ENCODE measurements around the gene DHODH. TPM values are rescaled to one million over a fixed set of nuclear protein-coding genes. Genes with fewer than 3 reads are reported as not detected.

Gene DHODH
- total and polyA plus RNA-seq, 2 donors (not counting 3 experiments of a cell fraction or from before 2014, with no cell fraction given): 5.8 to 9.2 TPM

- Histone ChIP-seq H2AFZ (ENCODE audit: low read depth, low read length) (no peak overlapping the region), H3K79me2 (ENCODE audit: control insufficient read depth, insufficient read depth, low read length) (no peaks in the 10 kb centered on the region), H4K20me1 (replicated peaks; ENCODE audit: control insufficient read depth, extremely low read depth, insufficient read depth, low read length) (no peaks in the 10 kb centered on the region), H3K36me3 (ENCODE audit: control insufficient read depth in 2 of 2, extremely low read depth in 1 of 2, insufficient read depth in 2 of 2, low read length in 2 of 2) (no peaks in the 10 kb centered on the region), H3K4me3 (replicated peaks in 1 of 3; ENCODE audit: insufficient read depth in 1 of 3, low read depth in 1 of 3, low read length in 3 of 3) (no peak overlapping the region), H3K4me2 (ENCODE audit: insufficient read depth, low read length) (no peak overlapping the region), H3K27ac (ENCODE audit: insufficient read depth, low read depth, low read length) (no peak overlapping the region), H3K27me3 (ENCODE audit: control insufficient read depth in 2 of 2, insufficient read depth in 2 of 2, low read length in 2 of 2) (no peaks in the 10 kb centered on the region), H3K9ac (replicated peaks; ENCODE audit: extremely low read depth, insufficient read depth, low read length) (no peak overlapping the region), H3K9me3 (replicated peaks; ENCODE audit: control insufficient read depth, insufficient read depth, low read length) (no peaks in the 10 kb centered on the region), H3K4me1 (ENCODE audit: control insufficient read depth, extremely low read depth, insufficient read depth, low read length) (no peaks in the 10 kb centered on the region), H3K9me1 (replicated peaks; ENCODE audit: control insufficient read depth, extremely low read depth, insufficient read depth, low read length) (no peaks in the 10 kb centered on the region)
- TF ChIP-seq GATA2 (IDR thresholded peaks at IDR 0.05; ENCODE audit: insufficient read depth, insufficient read length, low read depth, low read length): no peak
- TF ChIP-seq POLR2A (IDR thresholded peaks at IDR 0.05; ENCODE audit: low read depth, low read length): no peak
- no peak for TF ChIP-seq MYC (IDR thresholded peaks at IDR 0.05; ENCODE audit: low read depth, low read length)
- no peak for TF ChIP-seq EZH2 (IDR thresholded peaks at IDR 0.05; ENCODE audit: borderline replicate concordance, low read depth, low read length, severe bottlenecking)
- no peak for TF ChIP-seq JUN (IDR thresholded peaks at IDR 0.05; ENCODE audit: borderline replicate concordance, insufficient read depth, insufficient read length, low read depth)
- no peak for TF ChIP-seq FOS (IDR thresholded peaks at IDR 0.05; ENCODE audit: borderline replicate concordance, insufficient read depth, low read length)
- no peak for TF ChIP-seq POLR2AphosphoS5 (IDR thresholded peaks at IDR 0.05; ENCODE audit: insufficient read depth, low read depth, low read length)
- TF ChIP-seq, protein P1, sequence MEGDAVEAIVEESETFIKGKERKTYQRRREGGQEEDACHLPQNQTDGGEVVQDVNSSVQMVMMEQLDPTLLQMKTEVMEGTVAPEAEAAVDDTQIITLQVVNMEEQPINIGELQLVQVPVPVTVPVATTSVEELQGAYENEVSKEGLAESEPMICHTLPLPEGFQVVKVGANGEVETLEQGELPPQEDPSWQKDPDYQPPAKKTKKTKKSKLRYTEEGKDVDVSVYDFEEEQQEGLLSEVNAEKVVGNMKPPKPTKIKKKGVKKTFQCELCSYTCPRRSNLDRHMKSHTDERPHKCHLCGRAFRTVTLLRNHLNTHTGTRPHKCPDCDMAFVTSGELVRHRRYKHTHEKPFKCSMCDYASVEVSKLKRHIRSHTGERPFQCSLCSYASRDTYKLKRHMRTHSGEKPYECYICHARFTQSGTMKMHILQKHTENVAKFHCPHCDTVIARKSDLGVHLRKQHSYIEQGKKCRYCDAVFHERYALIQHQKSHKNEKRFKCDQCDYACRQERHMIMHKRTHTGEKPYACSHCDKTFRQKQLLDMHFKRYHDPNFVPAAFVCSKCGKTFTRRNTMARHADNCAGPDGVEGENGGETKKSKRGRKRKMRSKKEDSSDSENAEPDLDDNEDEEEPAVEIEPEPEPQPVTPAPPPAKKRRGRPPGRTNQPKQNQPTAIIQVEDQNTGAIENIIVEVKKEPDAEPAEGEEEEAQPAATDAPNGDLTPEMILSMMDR (IDR thresholded peaks at IDR 0.05; ENCODE audit: extremely low read depth in 1 of 2, insufficient read depth in 1 of 2, low read depth in 1 of 2, low read length in 2 of 2): no peak
- no peak for TF ChIP-seq MAX (IDR thresholded peaks at IDR 0.05; ENCODE audit: insufficient read depth, insufficient read length)
- POLR2A ChIA-PET: no interaction called here
- no peak for DNase-seq (ENCODE audit: low read depth, low spot score)
- CTCF ChIA-PET: no interaction called here
- FAIRE-seq: no peak
- no TSS peak for BruUV-seq (replicated peaks)
- dilution Hi-C loops (cut with MboI; ENCODE audit: extremely low pct_ligation_motif_present, low sequenced_read_pairs): no loop called here
- intact Hi-C loops (cut with micrococcal nuclease): no loop called here
Observed at GRCh38 chr16:71969353-71969752, 39.2 kb upstream of the DHODH start.
